ENCODE measurements around the gene ADCY7. TPM values are rescaled to one million over a fixed set of nuclear protein-coding genes. Genes with fewer than 3 reads are reported as not detected.
A peak's percentile ranks its signal among the peaks of the same experiment; 100 is the strongest.

The ADCY7 gene
- total RNA-seq, 1 donor from 2014 or later: 30.3 TPM

GRCh38 chr16:50324345-50324744, 58.0 kb downstream of the ADCY7 start:
- no peak overlapping the region for H3K27ac ChIP-seq (ENCODE audit: low read depth, low read length)
- FAIRE-seq (no peak), DNase-seq (ENCODE audit: low read depth) (no peak)
- H3K9ac ChIP-seq (ENCODE audit: low read length): no peak overlapping the region
- peaks cover 8% of the 10 kb centered on the region for H3K36me3 Mint-ChIP-seq (ENCODE audit: low read depth, unreplicated experiment)
- no peak overlapping the region for H3K4me2 ChIP-seq (ENCODE audit: low read length)
- no peaks in the 10 kb centered on the region for H3K9me3 Mint-ChIP-seq (ENCODE audit: unreplicated experiment)
- H3K27me3 ChIP-seq (ENCODE audit: insufficient read depth, low read length): no peaks in the 10 kb centered on the region
- no peak overlapping the region for H3K27ac Mint-ChIP-seq (ENCODE audit: unreplicated experiment)
- no peak overlapping the region for H2AFZ ChIP-seq (ENCODE audit: low read depth, low read length)
- H3K36me3 ChIP-seq (ENCODE audit: insufficient read depth, low read length): peaks cover 36% of the 10 kb centered on the region
- no peak overlapping the region for H3K4me3 Mint-ChIP-seq (ENCODE audit: unreplicated experiment)
- TF ChIP-seq CTCF (IDR thresholded peaks at IDR 0.05; ENCODE audit: insufficient read depth, low read depth, low read length) (no peak), EZH2 (IDR thresholded peaks at IDR 0.05; ENCODE audit: insufficient read depth, low read length) (no peak)
- H3K27me3 Mint-ChIP-seq (ENCODE audit: low read depth, unreplicated experiment): no peaks in the 10 kb centered on the region
- H3K4me1 Mint-ChIP-seq (ENCODE audit: low read depth, unreplicated experiment): peaks cover 14% of the 10 kb centered on the region
- H3K79me2 ChIP-seq (ENCODE audit: insufficient read depth, low read length): no peaks in the 10 kb centered on the region
- no peaks in the 10 kb centered on the region for H3K9me3 ChIP-seq (ENCODE audit: insufficient read depth, low read depth, low read length)
- no peak overlapping the region for H3K4me3 ChIP-seq (ENCODE audit: insufficient read depth, low read depth, low read length)
- peaks cover 9% of the 10 kb centered on the region for H4K20me1 ChIP-seq (ENCODE audit: insufficient read depth, low read length)
- H3K4me1 ChIP-seq (ENCODE audit: insufficient read depth, low read length): no peaks in the 10 kb centered on the region

GRCh38 chr16:50326264-50326663, 59.9 kb downstream of the ADCY7 start:
- no peaks in the 10 kb centered on the region for H3K27me3 Mint-ChIP-seq (ENCODE audit: low read depth, unreplicated experiment)
- H3K4me2 ChIP-seq (ENCODE audit: low read length): no peak overlapping the region
- no peaks in the 10 kb centered on the region for H3K27me3 ChIP-seq (ENCODE audit: insufficient read depth, low read length)
- H3K79me2 ChIP-seq (ENCODE audit: insufficient read depth, low read length): no peaks in the 10 kb centered on the region
- peaks cover 11% of the 10 kb centered on the region for H4K20me1 ChIP-seq (ENCODE audit: insufficient read depth, low read length)
- H3K4me3 ChIP-seq (ENCODE audit: insufficient read depth, low read depth, low read length): no peak overlapping the region
- H3K9me3 ChIP-seq (ENCODE audit: insufficient read depth, low read depth, low read length): no peaks in the 10 kb centered on the region
- no peaks in the 10 kb centered on the region for H3K9me3 Mint-ChIP-seq (ENCODE audit: unreplicated experiment)
- TF ChIP-seq CTCF (IDR thresholded peaks at IDR 0.05; ENCODE audit: insufficient read depth, low read depth, low read length) (no peak), EZH2 (IDR thresholded peaks at IDR 0.05; ENCODE audit: insufficient read depth, low read length) (no peak)
- H3K4me1 Mint-ChIP-seq (ENCODE audit: low read depth, unreplicated experiment): peaks cover 21% of the 10 kb centered on the region
- FAIRE-seq: no peak
- H3K27ac Mint-ChIP-seq (ENCODE audit: unreplicated experiment): no peak overlapping the region
- H3K9ac ChIP-seq (ENCODE audit: low read length): no peak overlapping the region
- no peak for DNase-seq (ENCODE audit: low read depth)
- peaks cover 8% of the 10 kb centered on the region for H3K36me3 Mint-ChIP-seq (ENCODE audit: low read depth, unreplicated experiment)
- H3K36me3 ChIP-seq (ENCODE audit: insufficient read depth, low read length): peaks cover 24% of the 10 kb centered on the region
- no peaks in the 10 kb centered on the region for H3K4me1 ChIP-seq (ENCODE audit: insufficient read depth, low read length)
- H2AFZ ChIP-seq (ENCODE audit: low read depth, low read length): no peak overlapping the region
- no peak overlapping the region for H3K4me3 Mint-ChIP-seq (ENCODE audit: unreplicated experiment)
- H3K27ac ChIP-seq (ENCODE audit: low read depth, low read length): no peak overlapping the region

GRCh38 chr16:50326835-50327465, 60.6 kb downstream of the ADCY7 start:
- Histone ChIP-seq H3K79me2 (ENCODE audit: insufficient read depth, low read length) (no peaks in the 10 kb centered on the region), H3K9ac (ENCODE audit: low read length) (no peak overlapping the region), H3K4me2 (ENCODE audit: low read length) (no peak overlapping the region), H3K4me1 (ENCODE audit: insufficient read depth, low read length) (no peaks in the 10 kb centered on the region), H3K9me3 (ENCODE audit: insufficient read depth, low read depth, low read length) (no peaks in the 10 kb centered on the region), H3K27me3 (ENCODE audit: insufficient read depth, low read length) (no peaks in the 10 kb centered on the region), H3K4me3 (ENCODE audit: insufficient read depth, low read depth, low read length) (no peak overlapping the region), H2AFZ (ENCODE audit: low read depth, low read length) (no peak overlapping the region), H4K20me1 (ENCODE audit: insufficient read depth, low read length) (peaks cover 17% of the 10 kb centered on the region), H3K27ac (ENCODE audit: low read depth, low read length) (no peak overlapping the region), H3K36me3 (ENCODE audit: insufficient read depth, low read length) (peaks cover 21% of the 10 kb centered on the region)
- peak; percentile 54 for FAIRE-seq
- H3K36me3 Mint-ChIP-seq (ENCODE audit: low read depth, unreplicated experiment): peaks cover 9% of the 10 kb centered on the region
- no peak for DNase-seq (ENCODE audit: low read depth)
- peak; percentile 53 for TF ChIP-seq CTCF (IDR thresholded peaks at IDR 0.05; ENCODE audit: insufficient read depth, low read depth, low read length)
- no peak for TF ChIP-seq EZH2 (IDR thresholded peaks at IDR 0.05; ENCODE audit: insufficient read depth, low read length)
- H3K4me1 Mint-ChIP-seq (ENCODE audit: low read depth, unreplicated experiment): peaks cover 21% of the 10 kb centered on the region
- H3K27ac Mint-ChIP-seq (ENCODE audit: unreplicated experiment): no peak overlapping the region
- H3K4me3 Mint-ChIP-seq (ENCODE audit: unreplicated experiment): no peak overlapping the region
- H3K9me3 Mint-ChIP-seq (ENCODE audit: unreplicated experiment): no peaks in the 10 kb centered on the region
- H3K27me3 Mint-ChIP-seq (ENCODE audit: low read depth, unreplicated experiment): no peaks in the 10 kb centered on the region
